Panc1 (cell line): ENCODE measurements around the gene SIRPA.

Experiments used
- CTCF ChIP-seq: fragments of 450-650 bp; IDR thresholded peaks from 2 replicates; pipeline ENCODE4 v1.5.1; 2017; ENCODE audit warnings: mild to moderate bottlenecking
- POLR2AphosphoS5 ChIP-seq: IDR thresholded peaks from 2 replicates; pipeline ENCODE4 v1.6.1; 2012; ENCODE audit warnings: mild to moderate bottlenecking, low read depth, low read length, moderate library complexity

GRCh38 chr20:1888796-1889463 is 6.3 kb upstream of the SIRPA start:
- TF ChIP-seq CTCF (no peak), POLR2AphosphoS5 (no peak)
